GM19238 (cell line): Measurements from ENCODE around the gene STIL.

Experiments used
- DNase-seq: peaks from one replicate; pipeline ENCODE4 v3.0.0; 2011; ENCODE audit warnings: low spot score; ENCODE audit not compliant: insufficient read length

STIL gene

GRCh38 chr1:47238935-47239592 lies 74.9 kb downstream of the STIL start:
- no peak for DNase-seq

GRCh38 chr1:47235806-47236205 lies 78.1 kb downstream of the STIL start:
- DNase-seq, result no peak

- no peak for DNase-seq
Measured at GRCh38 chr1:47235241-47235681, 78.7 kb downstream of the STIL start.

GRCh38 chr1:47233186-47233585 lies 80.8 kb downstream of the STIL start:
- no peak for DNase-seq

GRCh38 chr1:47232187-47232874 lies 81.6 kb downstream of the STIL start, which contains the start of gene TAL1:
TAL1 (minus strand) TSS chr1:47232225; CDS start chr1:47225888, 6,337 bp downstream.
- no peak for DNase-seq

- DNase-seq, result no peak
Measured at GRCh38 chr1:47231301-47232186, 82.4 kb downstream of the STIL start.

- no peak for DNase-seq
Measured at GRCh38 chr1:47230692-47231300, 83.2 kb downstream of the STIL start.

- no peak for DNase-seq
Measured at GRCh38 chr1:47229886-47230691, 83.9 kb downstream of the STIL start.

- DNase-seq, result no peak
Measured at GRCh38 chr1:47229031-47229885, 84.7 kb downstream of the STIL start.

- DNase-seq, result no peak
Measured at GRCh38 chr1:47228644-47229030, 85.3 kb downstream of the STIL start.

- no peak for DNase-seq
Measured at GRCh38 chr1:47227341-47228232, 86.4 kb downstream of the STIL start.

GRCh38 chr1:47226839-47227215 lies 87.1 kb downstream of the STIL start:
- DNase-seq, result no peak

GRCh38 chr1:47226121-47226838 lies 87.7 kb downstream of the STIL start:
- DNase-seq, result no peak

- no peak for DNase-seq
Measured at GRCh38 chr1:47225430-47226100, 88.4 kb downstream of the STIL start.

- DNase-seq, result no peak
Measured at GRCh38 chr1:47224676-47225399, 89.1 kb downstream of the STIL start.

- no peak for DNase-seq
Measured at GRCh38 chr1:47223921-47224675, 89.8 kb downstream of the STIL start.
